Renal cortical epithelial cell (primary cell): Measurements from ENCODE around the gene INAFM1. TPM values are rescaled to one million over a fixed set of nuclear protein-coding genes. Genes with fewer than 3 reads are reported as not detected.

ENCODE experiments used
- DNase-seq: peaks from one replicate; pipeline ENCODE4 v3.0.0-alpha.2; 2011; ENCODE audit warnings: low read depth
- total RNA-seq: library from RNA; depleted of rRNA; stranded (reverse); fragments of >200 nt; gene quantifications from 2 replicates; pipeline ENCODE4 v1.2.3, GENCODE V29; 2014

The INAFM1 gene
- total RNA-seq, result 1.4 and 1.8 TPM in 2 replicates

- peak; percentile 65 for DNase-seq
These were observed at the start of gene INAFM1 for GRCh38 chr19:47274071-47274890. INAFM1 (plus strand) TSS chr19:47274885; CDS start chr19:47274920, 35 bp downstream.

- DNase-seq, result peak; percentile 59
These were observed 48.8 kb upstream of the INAFM1 start for GRCh38 chr19:47225746-47226425.

DNA sequence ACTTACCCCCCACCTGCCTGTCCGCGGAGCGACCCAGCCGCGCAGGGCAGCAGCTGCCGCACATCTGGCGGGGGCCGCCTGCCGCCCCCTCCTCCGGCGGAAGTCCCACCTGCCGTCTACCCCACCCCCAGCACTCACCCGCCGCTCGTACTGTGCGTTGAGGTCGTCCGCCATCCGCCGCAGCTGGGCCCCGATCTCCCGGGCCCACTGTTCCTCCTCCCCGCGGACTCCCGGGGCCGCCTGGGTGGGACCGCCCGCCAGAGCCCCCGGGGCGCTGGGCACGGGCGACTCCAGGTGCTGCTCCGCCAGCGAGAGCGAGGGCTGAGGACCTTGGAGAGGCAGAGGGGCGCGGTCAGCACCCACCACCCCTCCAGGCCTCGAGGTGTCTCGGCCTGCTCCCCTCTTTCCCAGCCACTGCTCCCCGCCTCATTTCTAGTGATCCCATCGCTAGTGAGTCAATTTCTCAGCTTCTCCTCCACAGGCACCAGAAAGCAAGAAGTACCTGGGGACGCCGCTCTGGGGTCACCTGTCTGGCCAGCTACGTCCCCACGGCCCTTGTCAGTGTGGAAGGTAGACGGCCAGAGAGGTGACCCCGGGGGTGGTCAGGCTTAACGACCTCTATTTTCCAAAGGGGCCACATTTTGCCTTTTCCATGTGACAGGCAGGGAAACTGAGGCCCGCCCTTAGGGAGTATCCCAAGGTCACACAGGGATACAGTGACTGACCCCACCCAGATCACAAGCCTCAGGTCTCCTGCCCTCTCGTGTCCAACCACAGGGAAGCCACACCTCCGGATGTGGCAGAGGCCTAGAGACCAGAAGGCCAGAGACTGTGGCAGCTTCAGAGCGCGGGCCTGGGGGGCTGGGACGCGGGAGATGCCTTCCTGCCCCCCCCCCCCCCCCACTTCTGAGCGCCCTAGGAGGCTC, 48.0 kb upstream of the INAFM1 start:
- DNase-seq, result peak; percentile 63

GRCh38 chr19:47227352-47228167, 47.1 kb upstream of the INAFM1 start:
- peak; percentile 88 for DNase-seq

- DNase-seq, result no peak
These were observed 46.3 kb upstream of the INAFM1 start for GRCh38 chr19:47228168-47228936.

- DNase-seq, result no peak
These were observed 45.6 kb upstream of the INAFM1 start for GRCh38 chr19:47228937-47229675.

GRCh38 chr19:47229676-47230053, 45.0 kb upstream of the INAFM1 start:
- no peak for DNase-seq

DNA sequence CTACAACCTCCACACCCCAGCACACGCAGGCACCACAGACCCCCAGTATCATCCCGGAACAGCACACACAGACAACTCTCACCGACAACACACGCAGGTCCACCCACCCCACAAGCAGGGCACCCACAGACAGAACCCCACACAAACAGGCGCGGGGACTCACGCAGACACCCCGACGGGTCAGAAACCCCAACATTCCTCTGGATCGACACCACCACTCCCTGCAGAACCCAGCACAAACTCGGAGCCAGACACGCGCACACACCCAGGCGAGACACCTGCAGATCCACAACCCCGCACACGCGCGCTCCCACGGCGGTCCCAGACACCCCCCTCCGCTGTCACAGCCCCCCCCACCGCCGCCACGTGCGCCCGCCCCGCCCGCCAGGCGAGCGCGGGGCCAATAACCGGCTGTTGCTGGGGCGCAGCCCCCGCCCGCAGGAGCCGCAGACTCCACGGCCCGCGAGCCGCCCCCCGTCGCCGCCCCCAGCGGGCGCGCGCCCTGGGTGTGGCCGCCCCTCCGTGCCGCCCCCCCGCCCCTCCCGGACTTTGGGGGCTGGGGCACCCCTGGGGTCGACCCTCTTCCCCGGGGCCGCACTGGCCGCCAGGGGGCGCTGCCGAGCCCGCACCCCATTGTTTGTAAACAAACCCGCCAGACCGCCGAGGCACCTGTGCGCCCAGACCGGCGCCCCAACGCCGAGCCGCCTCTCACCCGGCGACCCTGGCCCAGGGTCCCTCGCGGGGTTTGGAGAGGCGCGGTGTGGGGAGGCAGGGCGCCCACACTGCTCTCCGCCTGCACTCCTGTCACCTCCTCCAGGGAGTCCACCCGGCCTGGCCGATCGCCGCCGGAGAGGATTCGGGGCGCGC, 44.4 kb upstream of the INAFM1 start:
- no peak for DNase-seq

- DNase-seq, result no peak
These were observed 43.8 kb upstream of the INAFM1 start, which contains the start of gene BBC3 for GRCh38 chr19:47230921-47231214. BBC3 (minus strand) TSS chr19:47231199; CDS start chr19:47228431, 2,768 bp downstream.

- DNase-seq, result peak; percentile 58
These were observed 43.2 kb upstream of the INAFM1 start for GRCh38 chr19:47231215-47232054.

DNA sequence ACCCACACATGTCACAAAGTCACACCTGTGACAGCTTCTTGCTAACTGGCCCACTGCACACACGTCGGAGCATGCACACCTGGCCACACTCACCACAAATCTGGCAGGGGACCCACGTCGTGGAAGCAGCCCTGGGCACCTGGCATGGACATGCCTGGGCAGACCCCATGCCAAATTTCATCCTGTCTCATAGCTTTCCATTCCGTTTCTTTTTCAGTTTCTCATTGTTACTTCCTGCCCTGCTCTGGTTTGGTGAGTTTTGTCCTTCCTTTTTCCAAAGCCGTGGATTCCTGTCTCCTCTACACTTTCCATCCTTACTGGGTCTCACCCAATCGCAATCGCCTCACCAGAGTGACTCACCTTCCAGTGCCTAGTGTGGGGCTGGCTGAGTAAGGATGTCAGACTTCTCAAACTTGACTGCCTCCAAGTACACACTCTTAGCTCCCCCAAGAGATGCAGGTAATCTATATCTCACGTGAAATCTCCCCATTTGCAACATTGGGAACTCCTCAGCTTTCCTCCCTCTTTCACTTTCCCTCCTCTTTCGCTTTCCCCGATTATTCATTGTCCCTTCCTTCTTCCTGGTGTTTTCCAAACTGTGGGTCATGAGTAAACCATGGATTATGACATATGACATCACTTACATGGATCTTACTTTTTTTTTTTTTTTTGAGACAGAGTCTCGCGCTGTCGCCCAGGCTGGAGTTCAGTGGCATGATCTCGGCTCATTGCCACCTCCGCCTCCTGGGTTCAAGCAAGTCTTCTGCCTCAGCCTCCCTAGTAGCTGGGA, 42.1 kb upstream of the INAFM1 start:
- peak; percentile 84 for DNase-seq

- DNase-seq, result no peak
These were observed 38.5 kb upstream of the INAFM1 start for GRCh38 chr19:47236072-47236675.

DNA sequence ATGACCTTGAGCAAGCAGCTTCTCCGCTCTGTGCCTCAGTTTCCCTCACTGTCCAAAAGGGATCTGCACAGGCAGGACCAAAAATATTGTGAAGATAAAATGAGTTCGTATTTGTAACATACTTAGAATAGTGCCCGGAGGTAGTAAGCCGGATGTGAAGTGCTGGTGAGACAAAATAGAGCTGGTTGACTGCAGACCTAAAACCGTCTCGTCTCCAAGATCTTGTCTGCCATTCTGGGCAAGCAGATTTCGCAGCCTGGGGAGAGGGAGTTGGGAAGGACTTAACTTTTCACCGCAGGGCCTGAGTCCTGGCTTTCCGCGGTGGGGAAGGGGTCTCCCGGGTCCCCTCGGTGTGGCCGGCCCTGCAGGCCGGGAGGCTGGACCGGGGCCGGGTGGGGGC, 35.5 kb upstream of the INAFM1 start:
- no peak for DNase-seq

DNA sequence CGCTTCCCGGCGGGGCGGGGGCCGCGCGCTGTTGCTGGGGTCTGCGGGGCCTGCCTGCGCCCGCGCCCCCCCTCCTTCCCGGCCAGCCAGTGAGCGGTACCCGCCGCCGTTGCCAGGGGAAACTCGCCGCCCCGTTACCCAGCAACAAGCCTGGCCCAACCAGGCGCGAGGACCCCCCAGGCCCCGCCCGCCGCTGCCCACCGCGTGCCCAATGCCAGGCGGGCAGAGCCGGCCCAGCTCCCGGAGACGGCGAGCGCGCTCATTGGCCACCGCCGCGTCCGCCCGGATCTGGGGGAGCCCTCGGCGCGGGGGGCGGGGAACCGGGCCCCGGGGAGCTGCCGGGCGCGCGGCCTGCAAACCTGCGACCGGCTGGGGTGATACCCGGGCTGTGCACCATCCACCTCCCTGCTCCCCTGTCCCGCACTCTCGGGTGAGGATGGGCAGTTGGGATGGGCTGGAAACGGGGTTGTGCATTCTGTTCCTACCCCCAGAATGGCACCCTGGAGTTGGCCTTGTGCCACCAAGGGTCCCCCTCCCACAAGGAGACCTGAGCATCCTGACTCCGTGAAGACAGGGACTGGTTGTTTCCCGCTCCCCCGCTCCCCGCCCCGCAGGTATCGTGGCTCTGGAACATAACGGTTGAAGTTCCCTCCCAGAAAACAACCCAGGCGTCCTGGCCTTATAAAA, 34.9 kb upstream of the INAFM1 start:
- DNase-seq, result no peak

- no peak for DNase-seq
These were observed 34.1 kb upstream of the INAFM1 start for GRCh38 chr19:47240556-47240955.
